Smooth muscle cell (in vitro differentiated cells): ENCODE results near the gene CEP76. TPM values are rescaled to one million over a fixed set of nuclear protein-coding genes. Genes with fewer than 3 reads are reported as not detected.
A peak's percentile ranks its signal among the peaks of the same experiment; 100 is the strongest.

ENCODE experiments used
- DNase-seq: peaks from one replicate; lab custom pipeline; 2025; ENCODE audit not compliant: unreplicated experiment; lab: John Stamatoyannopoulos, UW
- H2AFZ ChIP-seq: fragments of 200-600 bp; sonication (generic); 2 replicates; pipeline ENCODE4 v1.6.0; 2016; ENCODE audit warnings: antibody characterized with exemption, low read depth, mild to moderate bottlenecking
- H3F3A ChIP-seq: fragments of 200-600 bp; sonication (generic); 2 replicates; pipeline ENCODE4 v1.6.0; 2017; ENCODE audit warnings: antibody characterized with exemption, low read depth
- H3K27ac ChIP-seq: fragments of 200-600 bp; sonication (generic); 2 replicates; pipeline ENCODE4 v1.5.1; 2016; ENCODE audit warnings: low read depth, mild to moderate bottlenecking
- H3K27me3 ChIP-seq: fragments of 200-600 bp; sonication (generic); 2 replicates; pipeline ENCODE4 v1.6.1; 2016; ENCODE audit warnings: low read depth, mild to moderate bottlenecking
- H3K36me3 ChIP-seq: fragments of 200-600 bp; sonication (generic); 2 replicates; pipeline ENCODE4 v1.5.1; 2016; ENCODE audit warnings: low read depth
- H3K4me1 ChIP-seq: fragments of 200-600 bp; sonication (generic); 2 replicates; pipeline ENCODE4 v1.5.1; 2016; ENCODE audit warnings: low read depth
- H3K4me2 ChIP-seq: fragments of 200-600 bp; sonication (generic); 2 replicates; pipeline ENCODE4 v1.6.0; 2016; ENCODE audit warnings: mild to moderate bottlenecking
- H3K4me3 ChIP-seq: fragments of 200-600 bp; sonication (generic); 2 replicates; pipeline ENCODE4 v1.5.1; 2016; ENCODE audit warnings: mild to moderate bottlenecking
- H3K79me2 ChIP-seq: fragments of 200-600 bp; sonication (generic); 2 replicates; pipeline ENCODE4 v1.6.0; 2016; ENCODE audit warnings: low read depth, mild to moderate bottlenecking
- H3K9ac ChIP-seq: fragments of 200-600 bp; sonication (generic); 2 replicates; pipeline ENCODE4 v1.6.0; 2016; ENCODE audit warnings: low read depth
- H3K9me3 ChIP-seq: fragments of 200-600 bp; sonication (generic); replicated peaks from 2 replicates; pipeline ENCODE4 v1.5.1; 2016; ENCODE audit warnings: low read depth
- H4K20me1 ChIP-seq: fragments of 200-600 bp; sonication (generic); 2 replicates; pipeline ENCODE4 v1.6.0; 2016; ENCODE audit warnings: low read depth
- WGBS: methylation state at CpG from one replicate; pipeline ENCODE4 v1.1.7; 2016; ENCODE audit warnings: low lambda C conversion rate; 5-methylcytosine and 5-hydroxymethylcytosine counted together
- polyA plus RNA-seq: library from polyadenylated mRNA; unstranded; fragments of >200 nt; fragmentation: Nextera tagmentation; extraction: Ambion mirVana; gene quantifications from 2 replicates; pipeline ENCODE4 v1.2.1, GENCODE V29; 2016
- total RNA-seq: library from RNA; depleted of rRNA; stranded (reverse); fragments of >200 nt; gene quantifications from 2 replicates; pipeline ENCODE4 v1.2.3, GENCODE V29; 2014
- TF ChIP-seq, protein P1 (sequence below): fragments of 200-600 bp; sonication (generic); IDR thresholded peaks from 2 replicates; pipeline ENCODE4 v1.5.1; 2017; ENCODE audit warnings: borderline replicate concordance, mild to moderate bottlenecking, antibody characterized with exemption; ENCODE audit not compliant: insufficient read depth, poor library complexity, severe bottlenecking

Gene CEP76, protein sequence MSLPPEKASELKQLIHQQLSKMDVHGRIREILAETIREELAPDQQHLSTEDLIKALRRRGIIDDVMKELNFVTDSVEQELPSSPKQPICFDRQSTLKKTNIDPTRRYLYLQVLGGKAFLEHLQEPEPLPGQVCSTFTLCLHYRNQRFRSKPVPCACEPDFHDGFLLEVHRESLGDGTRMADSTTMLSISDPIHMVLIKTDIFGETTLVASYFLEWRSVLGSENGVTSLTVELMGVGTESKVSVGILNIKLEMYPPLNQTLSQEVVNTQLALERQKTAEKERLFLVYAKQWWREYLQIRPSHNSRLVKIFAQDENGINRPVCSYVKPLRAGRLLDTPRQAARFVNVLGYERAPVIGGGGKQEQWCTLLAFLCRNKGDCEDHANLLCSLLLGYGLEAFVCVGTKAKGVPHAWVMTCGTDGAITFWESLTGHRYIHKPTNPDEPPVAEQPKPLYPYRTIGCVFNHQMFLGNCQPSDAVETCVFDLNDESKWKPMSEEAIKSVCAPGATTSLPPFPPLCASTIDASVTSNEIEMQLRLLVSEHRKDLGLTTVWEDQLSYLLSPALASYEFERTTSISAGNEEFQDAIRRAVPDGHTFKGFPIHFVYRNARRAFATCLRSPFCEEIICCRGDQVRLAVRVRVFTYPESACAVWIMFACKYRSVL
- total RNA-seq (11.7 and 21.2 TPM in 2 replicates), polyA plus RNA-seq (2.8 and 3.0 TPM in 2 replicates)

DNA sequence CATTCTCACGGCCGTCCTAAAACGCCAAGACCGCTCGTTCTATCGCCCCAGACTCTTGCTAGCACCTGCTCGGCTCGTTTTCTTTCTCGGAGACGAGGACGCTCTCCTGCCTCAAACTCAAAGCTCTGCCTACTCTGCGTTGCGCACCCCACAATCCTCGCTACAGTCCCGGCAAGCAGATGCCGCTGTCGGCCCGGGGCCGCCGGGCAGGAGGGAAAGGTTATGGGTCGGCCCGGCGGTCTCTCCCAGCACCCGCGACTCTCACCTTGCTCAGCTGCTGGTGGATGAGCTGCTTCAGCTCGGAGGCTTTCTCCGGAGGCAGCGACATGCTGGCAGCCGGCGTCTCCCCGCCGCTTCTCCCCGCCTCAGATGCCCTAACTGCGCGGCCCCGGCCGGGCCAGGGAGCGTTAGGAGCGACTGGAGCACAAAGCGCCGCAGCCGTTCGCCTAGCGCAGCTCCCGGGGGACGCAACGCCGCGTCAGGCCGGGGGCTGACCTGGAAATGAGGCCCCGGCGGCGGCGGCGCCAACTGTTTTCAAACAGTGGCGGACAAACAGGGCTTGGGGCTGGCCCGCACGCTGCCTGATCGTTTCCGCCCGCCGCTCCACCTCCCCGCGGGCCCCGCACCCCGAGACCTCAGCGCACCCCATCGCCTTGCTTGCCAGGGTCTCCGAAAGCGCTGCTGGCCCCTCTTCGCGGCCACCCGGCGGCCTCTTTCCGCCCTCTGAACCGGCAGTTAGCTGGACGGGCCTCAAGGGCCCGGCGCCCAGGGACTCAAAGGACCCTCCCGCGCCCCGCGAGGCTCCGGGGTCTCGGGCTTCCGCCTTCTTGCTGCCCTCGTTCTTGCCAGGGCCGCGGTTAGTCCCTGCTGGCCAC is at the start of gene CEP76, which contains the start of gene PSMG2:
Gene CEP76 (minus strand): TSS at position 503 of the 875 bp plus-strand sequence. CDS start 175 bp downstream, at position 328.
Gene PSMG2 (plus strand): TSS at position 822 of the 875 bp plus-strand sequence. CDS start 66 bp downstream, outside the sequence.
- TF ChIP-seq, protein P1, sequence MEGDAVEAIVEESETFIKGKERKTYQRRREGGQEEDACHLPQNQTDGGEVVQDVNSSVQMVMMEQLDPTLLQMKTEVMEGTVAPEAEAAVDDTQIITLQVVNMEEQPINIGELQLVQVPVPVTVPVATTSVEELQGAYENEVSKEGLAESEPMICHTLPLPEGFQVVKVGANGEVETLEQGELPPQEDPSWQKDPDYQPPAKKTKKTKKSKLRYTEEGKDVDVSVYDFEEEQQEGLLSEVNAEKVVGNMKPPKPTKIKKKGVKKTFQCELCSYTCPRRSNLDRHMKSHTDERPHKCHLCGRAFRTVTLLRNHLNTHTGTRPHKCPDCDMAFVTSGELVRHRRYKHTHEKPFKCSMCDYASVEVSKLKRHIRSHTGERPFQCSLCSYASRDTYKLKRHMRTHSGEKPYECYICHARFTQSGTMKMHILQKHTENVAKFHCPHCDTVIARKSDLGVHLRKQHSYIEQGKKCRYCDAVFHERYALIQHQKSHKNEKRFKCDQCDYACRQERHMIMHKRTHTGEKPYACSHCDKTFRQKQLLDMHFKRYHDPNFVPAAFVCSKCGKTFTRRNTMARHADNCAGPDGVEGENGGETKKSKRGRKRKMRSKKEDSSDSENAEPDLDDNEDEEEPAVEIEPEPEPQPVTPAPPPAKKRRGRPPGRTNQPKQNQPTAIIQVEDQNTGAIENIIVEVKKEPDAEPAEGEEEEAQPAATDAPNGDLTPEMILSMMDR: no peak
- 2% methylated on average over 86 of the region's 89 CpGs for WGBS
- H2AFZ ChIP-seq: peak within 1 kb of the TSS; percentile 93

DNA sequence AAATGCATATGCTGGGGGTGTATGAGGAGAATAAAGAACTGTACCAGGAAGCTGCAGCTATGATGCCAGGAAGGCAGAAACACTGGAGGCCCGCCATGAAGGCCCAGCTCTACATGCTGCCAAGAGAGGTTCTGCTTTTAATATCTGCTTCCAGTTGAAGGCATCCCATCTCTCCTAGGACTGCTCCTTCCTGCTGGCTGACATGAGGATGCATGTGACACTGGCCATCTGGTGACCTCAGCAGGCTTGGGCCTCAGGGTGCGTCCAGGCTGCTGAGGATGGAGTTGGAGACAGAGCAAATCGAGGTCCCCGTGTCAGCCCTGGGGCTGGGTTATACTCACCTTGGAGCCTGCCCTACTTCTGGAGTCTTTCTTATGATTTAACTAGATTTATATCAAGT is 49.4 kb upstream of the CEP76 start:
- Histone ChIP-seq H3K4me3 (no peak overlapping the region), H3K27me3 (no peaks in the 10 kb centered on the region), H3K4me2 (no peak overlapping the region), H3K4me1 (no peaks in the 10 kb centered on the region), H3K79me2 (no peaks in the 10 kb centered on the region), H4K20me1 (no peaks in the 10 kb centered on the region), H3K27ac (no peak overlapping the region), H3K9ac (no peak overlapping the region), H3F3A (no peaks in the 10 kb centered on the region), H3K36me3 (no peaks in the 10 kb centered on the region), H3K9me3 (no peaks in the 10 kb centered on the region), H2AFZ (no peak overlapping the region)
- TF ChIP-seq, protein P1: no peak
- no peak for DNase-seq
- 87% methylated on average over 4 of the region's 4 CpGs for WGBS

More for the DNA sequence above, at the start of gene CEP76, which contains the start of gene PSMG2:
- Histone ChIP-seq H3K4me3 (peak within 1 kb of the TSS; percentile 84), H3K27me3 (no peaks in the 10 kb centered on the region), H3K4me2 (peak within 1 kb of the TSS; percentile 90), H3K79me2 (peaks cover 56% of the 10 kb centered on the region), H3K9me3 (no peaks in the 10 kb centered on the region), H3K4me1 (peaks cover 20% of the 10 kb centered on the region), H3K9ac (peak within 1 kb of the TSS; percentile 99), H3K27ac (peak within 1 kb of the TSS; percentile 98), H4K20me1 (peaks cover 9% of the 10 kb centered on the region), H3K36me3 (peaks cover 9% of the 10 kb centered on the region), H3F3A (no peaks in the 10 kb centered on the region)
- DNase-seq: peak; percentile 82

DNA sequence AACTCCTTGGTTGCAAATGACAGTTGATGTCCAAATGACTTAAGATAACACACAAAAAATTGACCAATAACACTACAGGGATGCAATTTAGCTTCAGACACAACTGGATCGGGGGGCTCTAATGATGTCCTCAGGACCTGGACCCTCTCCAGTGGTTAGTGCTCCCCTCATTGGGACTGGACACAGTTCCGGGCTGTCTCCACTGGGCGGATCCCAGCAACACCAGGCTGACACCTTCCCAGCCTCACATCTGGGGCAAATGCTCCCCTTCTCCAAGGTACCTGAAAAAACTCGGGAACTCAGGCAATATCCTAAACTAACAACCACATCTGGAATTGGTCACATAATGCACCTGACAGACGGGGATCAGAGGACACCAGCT is 49.0 kb upstream of the CEP76 start:
- TF ChIP-seq, protein P1: no peak
- H3K4me3 ChIP-seq: no peak overlapping the region
- no peak for DNase-seq
- H3K27me3 ChIP-seq: no peaks in the 10 kb centered on the region
- no peaks in the 10 kb centered on the region for H4K20me1 ChIP-seq
- no peaks in the 10 kb centered on the region for H3F3A ChIP-seq
- no peak overlapping the region for H3K4me2 ChIP-seq
- H2AFZ ChIP-seq: no peak overlapping the region
- H3K27ac ChIP-seq: no peak overlapping the region
- no peaks in the 10 kb centered on the region for H3K79me2 ChIP-seq
- no peaks in the 10 kb centered on the region for H3K9me3 ChIP-seq
- no peak overlapping the region for H3K9ac ChIP-seq
- H3K36me3 ChIP-seq: no peaks in the 10 kb centered on the region
- 85% methylated on average over 5 of the region's 5 CpGs for WGBS
- no peaks in the 10 kb centered on the region for H3K4me1 ChIP-seq
